C4-2B (cell line): ENCODE measurements around the gene EYA4.

Experiments
- H3K27ac ChIP-seq: fragments of 450-650 bp; 2 replicates; pipeline ENCODE4 v1.5.1; 2017
- CTCF ChIP-seq: fragments of 450-650 bp; conservative IDR thresholded peaks from 2 replicates; pipeline ENCODE4 v1.5.1; 2017; ENCODE audit warnings: mild to moderate bottlenecking
- ZFX ChIP-seq: fragments of 450-650 bp; IDR thresholded peaks from 2 replicates; pipeline ENCODE4 v1.6.1; 2017

EYA4 gene

GRCh38 chr6:133478673-133479072 is 237.5 kb downstream of the EYA4 start:
- no peak overlapping the region for H3K27ac ChIP-seq
- TF ChIP-seq ZFX (no peak), CTCF (no peak)

- H3K27ac ChIP-seq = no peak overlapping the region
- TF ChIP-seq CTCF (no peak), ZFX (no peak)
Observed at GRCh38 chr6:133487174-133487573, 246.0 kb downstream of the EYA4 start.

- TF ChIP-seq ZFX (no peak), CTCF (no peak)
- H3K27ac ChIP-seq = no peak overlapping the region
Observed at GRCh38 chr6:133495205-133495903, 254.2 kb downstream of the EYA4 start.

- TF ChIP-seq CTCF = no peak
- no peak for TF ChIP-seq ZFX
- H3K27ac ChIP-seq = no peak overlapping the region
Observed at GRCh38 chr6:133499662-133500061, 258.5 kb downstream of the EYA4 start.

- no peak overlapping the region for H3K27ac ChIP-seq
- no peak for TF ChIP-seq ZFX
- TF ChIP-seq CTCF = no peak
Observed at GRCh38 chr6:133501675-133502270, 260.6 kb downstream of the EYA4 start.

GRCh38 chr6:133502441-133503335 is 261.5 kb downstream of the EYA4 start:
- TF ChIP-seq ZFX = no peak
- no peak for TF ChIP-seq CTCF
- no peak overlapping the region for H3K27ac ChIP-seq

GRCh38 chr6:133503336-133503729 is 262.2 kb downstream of the EYA4 start:
- H3K27ac ChIP-seq = no peak overlapping the region

More at GRCh38 chr6:133503336-133503729, 262.2 kb downstream of the EYA4 start:
- TF ChIP-seq ZFX (no peak), CTCF (no peak)
